HL-60 (cell line): ENCODE measurements around the gene CXXC4.

Source experiments
- DNase-seq, 2 experiments: peaks; one replicate each; pipeline ENCODE4 v3.0.0-alpha.2; 2010 to 2020; ENCODE audit warnings: low read depth in 1 of 2, low spot score in 1 of 2
- H3K27ac ChIP-seq: fragments of 250-450 bp; sonication (Bioruptor Pico); replicated peaks from 2 replicates; pipeline ENCODE4 v1.5.1; 2020; ENCODE audit warnings: mild to moderate bottlenecking, moderate library complexity
- H3K27me3 ChIP-seq: fragments of 250-450 bp; sonication (Bioruptor Pico); 2 replicates; pipeline ENCODE4 v1.5.1; 2021; ENCODE audit warnings: mild to moderate bottlenecking, moderate library complexity; ENCODE audit not compliant: insufficient read depth, poor library complexity, severe bottlenecking
- H3K4me3 ChIP-seq: replicated peaks from 2 replicates; pipeline ENCODE4 v1.5.1; 2011; ENCODE audit warnings: mild to moderate bottlenecking, control low read depth, low read length; ENCODE audit not compliant: insufficient read depth
- GABPA ChIP-seq: IDR thresholded peaks from 2 replicates; pipeline ENCODE4 v1.6.1; 2012; ENCODE audit warnings: low read depth
- POLR2AphosphoS5 ChIP-seq: IDR thresholded peaks from 2 replicates; pipeline ENCODE4 v1.6.1; 2012; ENCODE audit warnings: low read depth
- SPI1 ChIP-seq: IDR thresholded peaks from 2 replicates; pipeline ENCODE4 v1.6.1; 2012; ENCODE audit warnings: low read depth, mild to moderate bottlenecking, borderline replicate concordance
- TF ChIP-seq, protein P1 (sequence below): IDR thresholded peaks from one replicate; pipeline ENCODE4 v1.5.1; 2011; ENCODE audit warnings: low read length, control low read depth, inconsistent platforms; ENCODE audit not compliant: insufficient read depth
- TF ChIP-seq, protein P2 (sequence below): IDR thresholded peaks from 2 replicates; pipeline ENCODE4 v1.6.1; 2012; ENCODE audit warnings: low read depth; ENCODE audit not compliant: insufficient replicate concordance

Gene CXXC4

DNA sequence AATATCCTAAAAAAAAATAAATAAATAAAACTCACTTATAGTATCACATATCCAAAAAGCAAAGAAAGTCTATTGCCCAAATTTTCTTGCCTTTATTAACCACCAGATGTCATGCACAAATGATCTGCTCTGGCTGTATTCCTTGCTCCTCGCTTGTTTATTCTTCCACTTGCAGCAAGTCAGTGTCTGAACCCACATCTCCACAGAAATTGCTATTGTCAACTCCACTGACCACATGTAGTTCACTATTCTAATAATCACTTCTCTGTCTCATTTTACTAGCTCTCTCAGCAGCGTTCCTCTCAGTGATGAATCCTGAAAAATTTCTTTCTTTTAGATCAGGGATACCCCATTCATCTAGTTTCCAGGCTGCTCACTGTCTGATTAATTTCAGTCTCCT lies 29.3 kb upstream of the CXXC4 start:
- Histone ChIP-seq H3K4me3 (no peak overlapping the region), H3K27me3 (no peaks in the 10 kb centered on the region), H3K27ac (no peak overlapping the region)
- no peak for DNase-seq
- no peak for TF ChIP-seq SPI1
- no peak for TF ChIP-seq GABPA
- no peak for TF ChIP-seq POLR2AphosphoS5

DNA sequence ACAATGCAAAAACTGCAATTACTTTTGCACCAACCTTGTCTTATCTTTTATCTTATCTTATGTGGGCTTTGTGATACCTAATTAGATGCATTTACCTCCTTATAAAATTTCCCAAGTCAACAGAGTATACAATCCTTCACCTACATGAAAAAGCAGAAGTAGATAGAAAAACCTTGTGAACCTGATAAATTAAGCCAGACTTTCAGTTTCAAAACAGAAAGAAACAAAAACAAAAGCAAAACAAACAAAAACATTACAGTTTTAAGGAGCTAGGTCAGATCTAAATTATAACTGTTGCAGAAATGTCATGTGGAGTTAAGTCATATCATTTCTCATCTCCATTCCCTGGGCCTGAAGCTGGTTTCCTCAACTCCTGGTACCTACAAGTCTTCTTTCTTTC lies 24.9 kb upstream of the CXXC4 start:
- Histone ChIP-seq H3K27me3 (no peaks in the 10 kb centered on the region), H3K27ac (no peak overlapping the region), H3K4me3 (no peak overlapping the region)
- DNase-seq: no peak
- TF ChIP-seq, protein P1, sequence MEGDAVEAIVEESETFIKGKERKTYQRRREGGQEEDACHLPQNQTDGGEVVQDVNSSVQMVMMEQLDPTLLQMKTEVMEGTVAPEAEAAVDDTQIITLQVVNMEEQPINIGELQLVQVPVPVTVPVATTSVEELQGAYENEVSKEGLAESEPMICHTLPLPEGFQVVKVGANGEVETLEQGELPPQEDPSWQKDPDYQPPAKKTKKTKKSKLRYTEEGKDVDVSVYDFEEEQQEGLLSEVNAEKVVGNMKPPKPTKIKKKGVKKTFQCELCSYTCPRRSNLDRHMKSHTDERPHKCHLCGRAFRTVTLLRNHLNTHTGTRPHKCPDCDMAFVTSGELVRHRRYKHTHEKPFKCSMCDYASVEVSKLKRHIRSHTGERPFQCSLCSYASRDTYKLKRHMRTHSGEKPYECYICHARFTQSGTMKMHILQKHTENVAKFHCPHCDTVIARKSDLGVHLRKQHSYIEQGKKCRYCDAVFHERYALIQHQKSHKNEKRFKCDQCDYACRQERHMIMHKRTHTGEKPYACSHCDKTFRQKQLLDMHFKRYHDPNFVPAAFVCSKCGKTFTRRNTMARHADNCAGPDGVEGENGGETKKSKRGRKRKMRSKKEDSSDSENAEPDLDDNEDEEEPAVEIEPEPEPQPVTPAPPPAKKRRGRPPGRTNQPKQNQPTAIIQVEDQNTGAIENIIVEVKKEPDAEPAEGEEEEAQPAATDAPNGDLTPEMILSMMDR: no peak
- no peak for TF ChIP-seq GABPA
- no peak for TF ChIP-seq SPI1
- TF ChIP-seq POLR2AphosphoS5: no peak
- TF ChIP-seq, protein P2, sequence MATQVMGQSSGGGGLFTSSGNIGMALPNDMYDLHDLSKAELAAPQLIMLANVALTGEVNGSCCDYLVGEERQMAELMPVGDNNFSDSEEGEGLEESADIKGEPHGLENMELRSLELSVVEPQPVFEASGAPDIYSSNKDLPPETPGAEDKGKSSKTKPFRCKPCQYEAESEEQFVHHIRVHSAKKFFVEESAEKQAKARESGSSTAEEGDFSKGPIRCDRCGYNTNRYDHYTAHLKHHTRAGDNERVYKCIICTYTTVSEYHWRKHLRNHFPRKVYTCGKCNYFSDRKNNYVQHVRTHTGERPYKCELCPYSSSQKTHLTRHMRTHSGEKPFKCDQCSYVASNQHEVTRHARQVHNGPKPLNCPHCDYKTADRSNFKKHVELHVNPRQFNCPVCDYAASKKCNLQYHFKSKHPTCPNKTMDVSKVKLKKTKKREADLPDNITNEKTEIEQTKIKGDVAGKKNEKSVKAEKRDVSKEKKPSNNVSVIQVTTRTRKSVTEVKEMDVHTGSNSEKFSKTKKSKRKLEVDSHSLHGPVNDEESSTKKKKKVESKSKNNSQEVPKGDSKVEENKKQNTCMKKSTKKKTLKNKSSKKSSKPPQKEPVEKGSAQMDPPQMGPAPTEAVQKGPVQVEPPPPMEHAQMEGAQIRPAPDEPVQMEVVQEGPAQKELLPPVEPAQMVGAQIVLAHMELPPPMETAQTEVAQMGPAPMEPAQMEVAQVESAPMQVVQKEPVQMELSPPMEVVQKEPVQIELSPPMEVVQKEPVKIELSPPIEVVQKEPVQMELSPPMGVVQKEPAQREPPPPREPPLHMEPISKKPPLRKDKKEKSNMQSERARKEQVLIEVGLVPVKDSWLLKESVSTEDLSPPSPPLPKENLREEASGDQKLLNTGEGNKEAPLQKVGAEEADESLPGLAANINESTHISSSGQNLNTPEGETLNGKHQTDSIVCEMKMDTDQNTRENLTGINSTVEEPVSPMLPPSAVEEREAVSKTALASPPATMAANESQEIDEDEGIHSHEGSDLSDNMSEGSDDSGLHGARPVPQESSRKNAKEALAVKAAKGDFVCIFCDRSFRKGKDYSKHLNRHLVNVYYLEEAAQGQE: no peak

DNA sequence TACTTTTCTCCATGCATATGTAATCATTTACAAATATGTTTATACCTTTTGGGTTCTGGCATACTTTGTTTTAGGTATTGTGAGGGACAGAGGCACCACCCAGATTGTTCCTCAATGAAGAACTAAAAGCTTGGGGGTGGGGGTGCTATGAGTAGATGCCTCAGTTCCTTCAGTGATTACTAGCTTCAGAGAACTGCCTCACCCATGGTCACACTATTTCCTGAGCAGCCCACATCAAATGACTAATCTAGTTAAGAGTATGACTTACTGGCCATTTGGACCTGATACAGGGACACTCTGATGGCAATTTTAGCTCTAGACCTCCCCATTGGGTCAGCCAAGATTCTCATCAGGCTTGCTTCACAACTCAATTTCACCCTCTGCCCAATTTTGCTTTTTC lies 22.2 kb upstream of the CXXC4 start:
- H3K4me3 ChIP-seq: no peak overlapping the region
- TF ChIP-seq POLR2AphosphoS5: no peak
- no peak for TF ChIP-seq GABPA
- H3K27me3 ChIP-seq: no peaks in the 10 kb centered on the region
- DNase-seq: no peak
- no peak overlapping the region for H3K27ac ChIP-seq

DNA sequence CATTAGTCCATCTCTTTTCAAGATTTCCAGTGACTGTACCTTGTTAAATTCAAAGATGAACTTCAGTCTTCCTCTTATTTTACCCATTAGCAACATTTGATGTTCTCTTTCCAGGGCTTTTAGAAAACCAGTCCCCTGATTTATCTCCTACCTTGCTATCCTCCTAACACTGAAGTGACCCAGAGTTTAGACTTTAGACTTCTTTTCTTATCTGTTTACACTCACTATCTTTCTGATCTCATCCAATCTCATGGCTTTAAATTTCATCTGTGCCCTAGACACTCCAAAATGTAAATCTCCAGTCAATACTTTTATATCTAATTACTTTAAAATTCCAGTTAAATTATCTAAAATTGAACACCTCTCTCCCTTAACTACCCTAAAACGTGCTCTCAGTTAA lies 13.5 kb upstream of the CXXC4 start:
- Histone ChIP-seq H3K27ac (no peak overlapping the region), H3K4me3 (no peak overlapping the region), H3K27me3 (no peaks in the 10 kb centered on the region)
- DNase-seq: no peak
- TF ChIP-seq, protein P2: no peak
- TF ChIP-seq, protein P1: no peak
- TF ChIP-seq POLR2AphosphoS5 (no peak), SPI1 (no peak), GABPA (no peak)

DNA sequence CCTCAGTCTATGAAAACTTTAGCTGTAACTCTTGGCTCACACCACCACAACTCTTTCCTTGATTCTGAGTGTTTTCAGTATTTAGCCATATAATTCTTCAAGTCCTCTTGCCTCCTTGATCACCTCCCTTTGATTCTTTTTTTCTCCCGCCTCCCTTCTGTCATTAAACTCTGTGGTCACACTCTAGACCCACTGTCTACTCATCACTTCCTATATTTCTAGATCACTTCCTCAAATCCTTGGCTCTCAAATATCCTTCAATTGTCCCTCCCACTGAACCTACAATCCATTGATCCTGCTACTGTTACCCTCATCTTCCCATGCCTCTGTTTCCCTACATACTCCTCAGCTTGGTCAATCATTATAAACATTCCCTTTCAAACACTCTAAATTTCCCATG lies 12.4 kb upstream of the CXXC4 start:
- Histone ChIP-seq H3K4me3 (no peak overlapping the region), H3K27ac (no peak overlapping the region), H3K27me3 (no peaks in the 10 kb centered on the region)
- TF ChIP-seq SPI1 (peak; percentile 98), GABPA (no peak), POLR2AphosphoS5 (no peak)
- TF ChIP-seq, protein P2: no peak
- TF ChIP-seq, protein P1: no peak
- no peak for DNase-seq
